Hepatic stellate cell (primary cell): ENCODE data around the gene TANGO6.
"Not testable (repeated sequence)": the region's sequence is repeated elsewhere in the genome, so short reads cannot be mapped to it uniquely, and the experiment has no call there.

Experiments
- DNase-seq: peaks from one replicate; pipeline ENCODE4 v3.0.0; 2011; ENCODE audit warnings: low spot score

The TANGO6 gene

DNA sequence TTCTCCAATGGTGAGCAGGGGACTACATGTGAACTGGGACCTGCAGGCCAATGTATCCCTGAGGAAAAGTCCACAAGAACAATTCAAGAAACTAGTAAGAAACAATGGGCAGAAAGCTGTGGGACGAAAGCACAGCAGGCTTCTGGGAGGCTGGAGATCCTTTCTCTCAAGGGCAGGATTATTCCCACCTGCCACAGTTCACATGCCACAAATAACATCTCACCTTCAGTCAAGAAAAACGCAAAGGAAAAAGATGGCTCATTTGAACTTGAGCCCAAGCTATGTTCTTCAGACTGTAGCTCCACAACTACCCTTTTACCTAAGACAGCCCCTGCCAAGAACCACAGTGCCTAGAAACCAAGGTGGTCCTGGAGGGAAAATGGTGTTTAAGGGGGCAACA is 275.1 kb downstream of the TANGO6 start:
- DNase-seq, result no peak

DNA sequence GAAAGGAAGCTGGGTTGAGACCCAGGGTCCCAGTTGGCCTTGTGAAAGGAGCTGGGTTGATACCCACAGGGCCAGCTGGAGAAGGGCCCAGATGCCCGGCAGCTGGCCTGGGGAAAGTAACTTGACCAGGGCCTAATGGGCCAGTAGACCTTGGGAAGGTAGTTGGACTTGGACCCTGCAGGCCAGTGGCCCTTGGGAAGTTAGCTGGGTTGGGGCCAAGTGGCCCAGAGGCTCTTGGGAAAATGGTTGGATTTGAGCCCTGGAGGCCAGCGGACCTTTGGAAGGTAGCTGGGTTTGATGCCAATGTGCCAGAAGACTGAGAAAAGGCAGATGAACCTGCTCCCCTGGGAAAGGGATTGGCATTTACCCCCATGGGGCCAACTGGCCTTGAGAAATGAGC is 275.7 kb downstream of the TANGO6 start:
- no peak for DNase-seq

DNA sequence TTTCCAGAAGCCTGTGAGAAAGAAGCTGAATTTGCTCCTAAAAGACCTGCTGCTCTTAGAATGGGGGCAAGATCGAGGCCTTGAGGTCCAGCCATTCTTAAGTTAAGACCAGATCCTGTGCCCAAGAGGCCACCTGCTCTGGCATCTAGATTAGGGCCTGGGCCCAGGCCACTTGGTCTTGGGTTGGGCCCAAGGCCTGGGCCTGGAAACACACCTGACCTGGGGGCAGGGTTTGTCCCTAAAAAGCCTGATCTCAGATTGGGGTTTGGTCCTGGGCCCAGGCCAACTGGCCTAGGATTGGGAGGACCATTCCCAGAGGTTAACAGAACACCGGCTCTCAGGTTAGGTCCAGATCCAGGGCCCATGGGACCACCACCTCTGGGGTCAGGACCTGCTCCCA is 276.2 kb downstream of the TANGO6 start:
- DNase-seq, result no peak

DNA sequence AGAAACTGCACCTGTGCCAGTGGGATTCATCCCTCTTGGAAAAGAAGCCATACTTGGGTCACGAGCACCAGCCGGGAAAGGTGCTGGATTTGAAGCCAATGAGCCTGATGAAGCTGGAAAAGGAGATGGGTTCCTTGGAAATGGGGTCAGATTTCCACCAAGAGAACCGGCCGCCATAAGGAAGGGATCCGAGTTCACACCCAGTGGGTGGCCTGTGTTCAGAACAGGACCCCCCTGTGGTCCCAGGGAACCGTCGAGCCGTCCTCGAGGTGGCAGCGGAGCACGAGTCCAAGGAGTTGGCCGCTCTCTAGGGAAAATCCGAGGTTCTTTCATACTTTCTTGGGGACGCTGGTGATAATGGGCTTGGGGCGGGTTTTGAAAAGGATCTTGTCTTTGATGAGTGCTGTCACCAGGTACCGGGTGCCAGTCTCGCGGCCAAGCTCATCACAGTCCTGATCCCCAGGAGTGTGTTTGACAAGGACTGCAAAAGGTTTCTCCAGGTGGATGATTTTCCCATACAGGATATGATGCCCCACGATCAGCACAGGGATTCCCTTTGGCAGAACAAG is 276.8 kb downstream of the TANGO6 start:
- DNase-seq, result no peak

DNA sequence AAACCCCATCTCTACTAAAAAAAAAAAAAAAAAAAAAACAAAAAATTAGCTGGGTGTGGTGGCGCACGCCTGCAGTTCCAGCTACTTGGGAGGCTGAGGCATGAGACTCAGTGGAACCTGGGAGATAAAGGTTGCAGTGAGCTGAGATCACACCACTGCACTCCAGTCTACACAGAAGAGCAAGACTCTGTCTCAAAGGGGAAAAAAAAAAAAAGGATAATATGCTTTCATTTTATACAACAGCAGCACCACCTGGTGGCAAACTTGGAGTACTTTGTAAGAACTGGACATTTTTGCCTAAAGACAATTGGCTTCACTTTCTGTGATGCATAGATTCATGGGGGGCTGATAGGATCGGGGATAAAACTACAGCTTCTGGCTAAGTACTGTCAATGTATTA is 280.6 kb downstream of the TANGO6 start:
- DNase-seq, result peak; percentile 56

DNA sequence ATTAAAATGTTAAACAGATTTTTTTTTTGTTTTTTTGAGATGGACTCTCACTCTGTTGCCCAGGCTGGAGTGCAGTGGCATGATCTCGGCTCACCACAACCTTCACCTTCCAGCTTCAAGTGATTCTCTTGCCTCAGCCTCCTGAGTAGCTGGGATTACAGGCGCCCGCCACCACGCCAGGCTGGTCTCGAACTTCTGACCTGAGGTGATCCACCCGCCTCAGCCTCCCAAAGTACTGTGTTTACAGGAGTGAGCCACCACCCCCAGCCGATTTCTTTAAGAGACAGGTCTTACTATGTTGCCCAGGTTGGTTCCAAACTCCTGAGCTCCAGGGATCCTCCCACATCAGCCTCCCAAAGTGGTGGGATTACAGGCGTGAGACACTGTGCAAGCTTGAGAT is 281.1 kb downstream of the TANGO6 start:
- not testable (repeated sequence) for DNase-seq

DNA sequence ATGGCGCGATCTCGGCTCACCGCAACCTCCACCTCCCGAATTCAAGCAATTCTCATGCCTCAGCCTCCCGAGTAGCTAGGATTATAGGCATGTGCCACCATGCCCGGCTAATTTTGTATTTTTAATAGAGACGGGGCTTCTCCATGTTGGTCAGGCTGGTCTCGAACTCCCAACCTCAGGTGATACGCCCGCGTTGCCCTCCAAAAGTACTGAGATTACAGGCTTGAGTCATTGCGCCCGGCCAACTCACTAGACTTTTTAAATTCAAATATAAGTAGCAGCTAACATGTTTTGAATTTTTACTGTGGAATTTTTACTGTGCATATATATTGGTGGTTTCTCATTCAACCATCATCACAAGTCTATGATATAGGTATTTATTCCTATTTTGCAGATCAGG is 281.6 kb downstream of the TANGO6 start:
- DNase-seq, result not testable (repeated sequence)

DNA sequence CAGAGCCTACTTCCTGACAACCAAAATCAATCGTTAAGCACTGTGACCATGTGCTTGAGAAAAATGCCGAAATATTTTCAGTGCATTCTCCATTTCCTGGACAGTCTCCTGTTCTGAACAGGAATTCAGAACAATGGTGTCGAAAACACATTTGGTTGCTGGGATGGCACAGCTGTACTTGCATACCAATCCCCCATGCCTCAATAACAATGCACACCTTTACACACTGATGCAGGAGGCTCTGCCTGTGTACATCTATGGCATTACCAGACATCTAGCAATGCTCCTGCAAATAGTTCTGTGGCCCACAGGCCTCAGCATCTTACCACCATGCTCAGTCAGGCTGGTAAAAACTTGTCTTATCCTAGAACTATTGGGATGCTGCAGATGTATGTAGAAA is 282.9 kb downstream of the TANGO6 start:
- DNase-seq, result no peak

DNA sequence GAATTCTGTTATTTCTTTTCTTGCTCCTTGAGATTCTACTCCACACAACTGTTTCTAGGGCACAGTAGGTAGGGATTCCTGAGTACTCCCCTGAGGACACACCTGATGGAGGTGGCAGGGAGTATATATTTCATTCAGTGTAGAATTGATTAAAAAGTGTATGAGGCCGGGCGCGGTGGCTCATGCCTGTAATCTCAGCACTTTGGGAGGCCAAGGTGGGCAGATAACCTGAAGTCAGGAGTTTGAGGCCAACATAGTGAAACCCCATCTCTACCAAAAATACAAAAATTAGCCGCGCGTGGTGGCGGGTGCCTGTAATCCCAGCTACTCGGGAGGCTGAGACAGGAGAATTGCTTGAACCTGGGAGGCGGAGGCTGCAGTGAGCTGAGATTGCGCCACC is 283.5 kb downstream of the TANGO6 start:
- DNase-seq, result not testable (repeated sequence)

DNA sequence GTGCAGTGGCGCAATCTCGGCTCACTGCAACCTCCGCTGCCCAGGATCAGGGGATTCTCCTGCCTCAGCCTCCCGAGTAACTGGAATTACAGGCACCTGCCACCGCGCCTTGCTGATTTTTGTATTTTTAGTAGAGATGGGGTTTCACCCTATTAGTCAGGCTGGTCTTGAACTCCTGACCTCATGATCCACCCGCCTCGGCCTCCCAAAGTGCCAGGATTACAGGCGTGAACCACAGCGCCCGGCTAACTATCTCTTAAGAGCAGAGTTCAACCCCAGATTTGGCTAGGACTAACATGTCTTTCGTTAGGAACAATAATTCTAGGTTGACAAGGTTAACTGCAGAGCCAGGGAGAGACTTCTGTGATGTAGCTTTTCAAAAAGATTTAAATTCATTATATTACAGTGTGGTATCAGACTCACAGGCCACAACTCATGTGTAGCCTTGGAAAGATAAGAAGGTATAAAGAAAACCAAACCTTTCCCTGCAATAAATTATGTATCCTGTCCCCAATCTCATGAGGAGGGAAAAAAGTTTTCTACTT is 284.7 kb downstream of the TANGO6 start:
- DNase-seq, result no peak

DNA sequence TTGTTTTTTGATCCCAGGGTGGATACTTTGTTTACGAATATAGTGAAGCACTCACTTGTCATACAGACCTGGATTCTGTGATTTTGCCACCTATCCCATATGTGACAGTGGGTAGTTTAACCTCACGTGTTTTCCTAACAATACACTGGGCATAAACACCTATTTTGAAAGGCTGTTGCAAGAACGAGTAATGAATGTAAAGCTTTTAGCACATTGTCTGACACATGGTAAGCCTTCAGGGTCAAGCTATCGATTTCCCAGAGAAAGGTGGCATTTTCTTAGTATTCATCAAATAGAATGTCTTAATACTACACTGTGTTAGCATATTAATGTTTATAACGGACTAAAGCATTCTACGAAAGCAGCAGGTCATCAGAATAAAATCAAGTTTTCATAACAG is 287.1 kb downstream of the TANGO6 start:
- DNase-seq, result no peak

DNA sequence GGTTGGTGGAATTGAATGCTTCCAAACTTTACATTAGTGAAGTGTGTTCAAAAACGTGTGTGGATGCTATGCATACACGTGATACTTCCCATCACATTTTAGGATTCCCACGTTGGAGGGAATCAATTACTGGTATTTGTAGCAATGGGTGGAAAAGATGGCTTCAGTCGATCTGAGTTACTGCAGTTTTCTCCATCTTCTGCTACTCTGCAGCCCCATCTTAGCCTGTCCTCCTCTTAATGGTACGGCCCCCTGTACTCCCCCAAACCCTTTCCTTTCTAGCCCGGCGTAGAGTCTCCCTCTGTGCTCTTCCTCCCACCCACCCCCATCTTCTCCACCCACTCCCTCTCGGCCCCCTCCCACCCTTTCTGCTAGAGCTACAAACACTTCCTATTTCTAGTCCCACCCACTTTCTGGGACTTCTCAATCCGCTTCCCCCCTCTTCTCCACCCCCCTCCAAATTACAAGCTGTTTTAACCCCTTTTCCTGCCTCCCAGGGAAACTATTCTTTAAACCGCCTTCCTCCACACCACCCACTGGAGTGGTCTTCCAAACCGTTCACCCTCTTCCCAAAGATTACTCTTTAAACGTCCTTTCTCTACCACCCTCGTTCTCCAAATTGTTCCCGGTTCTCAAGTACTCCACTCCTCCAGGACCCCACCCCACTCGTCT is 288.0 kb downstream of the TANGO6 start:
- peak; percentile 54 for DNase-seq

DNA sequence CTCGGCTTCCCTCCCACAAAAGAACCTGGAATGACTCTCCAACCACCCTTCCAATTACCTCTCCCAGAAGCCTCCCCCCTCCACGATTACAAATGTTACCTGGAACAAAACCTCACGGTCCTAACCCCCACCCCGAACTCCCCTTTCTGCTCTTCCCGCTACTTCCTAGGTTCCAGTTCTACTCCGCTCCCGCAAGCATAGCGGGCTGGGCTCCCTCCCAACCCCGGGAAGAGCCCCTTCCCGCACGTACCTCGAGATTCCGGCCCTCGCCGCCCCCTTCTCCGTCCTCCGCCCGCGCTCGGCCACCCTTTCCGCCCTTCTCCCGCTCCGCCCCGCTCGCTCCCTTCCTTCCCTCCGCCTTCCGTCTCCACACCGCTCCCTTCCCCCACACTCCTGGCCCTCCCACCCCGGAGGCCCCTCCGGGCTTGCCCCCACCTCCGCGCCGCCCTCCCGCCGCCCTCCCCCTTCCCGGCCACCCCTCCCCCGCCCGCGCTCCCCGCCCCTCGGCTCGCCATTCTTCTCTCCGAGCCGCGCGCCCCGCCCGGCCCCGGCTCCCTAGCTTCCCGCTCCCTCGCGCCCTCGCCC is 288.6 kb downstream of the TANGO6 start:
- peak; percentile 93 for DNase-seq

DNA sequence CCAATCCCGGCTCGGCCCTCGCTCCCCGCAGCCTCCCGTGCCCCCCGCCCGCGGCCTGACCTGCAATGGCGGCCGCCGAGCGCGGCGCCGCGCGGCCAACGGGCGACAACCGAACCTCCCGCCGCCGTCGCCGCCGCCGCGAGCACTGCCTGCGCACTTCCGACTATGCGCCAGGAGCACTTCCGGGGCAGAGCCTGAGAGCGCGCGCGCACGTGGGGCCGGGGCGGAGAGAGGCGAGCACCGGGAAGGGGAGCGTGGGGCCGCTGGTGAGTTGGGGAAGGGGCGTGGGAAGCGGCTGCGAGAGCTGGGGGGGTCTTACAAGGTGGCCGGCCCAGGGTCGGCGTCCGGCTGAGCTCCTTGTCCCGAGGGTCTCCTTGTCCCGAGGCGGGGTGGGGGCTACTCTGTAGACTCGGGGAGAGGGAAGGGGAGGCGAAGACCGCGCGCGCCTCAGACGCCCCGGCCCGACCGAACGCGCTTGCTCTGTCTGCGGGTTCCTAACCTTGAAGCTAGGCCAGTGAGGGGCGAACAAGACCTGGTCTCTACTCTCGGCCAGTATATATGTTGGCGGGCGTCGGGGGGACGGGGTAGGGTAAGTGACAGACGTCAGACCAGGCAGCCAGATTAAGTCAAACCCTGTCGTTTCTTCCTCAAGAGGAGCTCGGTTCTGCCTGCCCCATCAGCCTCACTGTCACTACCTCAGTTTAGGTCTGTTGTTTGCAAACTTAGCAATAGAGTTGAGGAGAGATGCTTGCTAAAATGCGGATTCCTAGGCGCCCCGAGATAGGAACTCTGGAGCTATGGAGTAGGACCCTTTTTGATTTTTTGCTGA is 289.3 kb downstream of the TANGO6 start, which contains the start of the genes CHTF8 and UTP4:
Gene CHTF8, minus strand, starts transcription at position 165 of the 829 bp plus-strand sequence. CDS start 11,130 bp downstream, outside the sequence.
Gene UTP4, plus strand, starts transcription at position 226 of the 829 bp plus-strand sequence. CDS start 811 bp downstream, outside the sequence.
- DNase-seq, result peak; percentile 84

DNA sequence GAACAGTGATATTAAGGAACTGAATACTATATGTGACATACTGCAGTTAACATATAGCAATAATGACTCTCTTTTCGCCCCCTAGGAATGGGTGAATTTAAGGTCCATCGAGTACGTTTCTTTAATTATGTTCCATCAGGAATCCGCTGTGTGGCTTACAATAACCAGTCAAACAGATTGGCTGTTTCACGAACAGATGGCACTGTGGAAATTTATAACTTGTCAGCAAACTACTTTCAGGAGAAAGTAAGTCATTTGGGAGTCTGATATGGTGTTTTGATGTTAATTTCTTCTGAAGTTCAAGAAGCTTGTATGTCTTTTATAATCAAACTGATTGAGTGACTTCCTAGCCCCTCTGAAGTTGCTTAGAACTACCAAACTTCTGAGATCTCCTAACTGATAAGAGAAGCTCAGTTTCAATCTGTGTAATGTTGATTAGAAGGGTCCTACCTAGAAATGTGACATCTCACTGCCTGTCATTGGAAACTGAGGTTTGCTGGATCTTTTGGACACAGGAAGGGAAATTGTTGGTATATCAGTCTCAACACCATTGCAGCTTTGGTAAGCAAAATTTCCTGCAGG is 290.1 kb downstream of the TANGO6 start:
- DNase-seq, result no peak
